Suprapubic skin (tissue), 3 donors: Measurements from ENCODE around the gene KCNG4.

Experiments
- CTCF ChIP-seq, 2 donors: fragments of 200-600 bp in 1 of 2; fragments of 450-650 bp in 1 of 2; sonication (generic) in 1 of 2; IDR thresholded peaks; one replicate each; pipeline ENCODE4 v1.5.1; 2016 to 2019; ENCODE audit warnings: antibody characterized with exemption in 2 of 2, mild to moderate bottlenecking in 1 of 2, moderate library complexity in 1 of 2
- POLR2A ChIP-seq, 2 donors: fragments of 450-650 bp; IDR thresholded peaks; one replicate each; pipeline ENCODE4 v1.6.1; 2017; ENCODE audit warnings: antibody characterized with exemption in 2 of 2, mild to moderate bottlenecking in 2 of 2, moderate library complexity in 2 of 2

- TF ChIP-seq CTCF (IDR thresholded peaks at IDR 0.05) (no peak), POLR2A (IDR thresholded peaks at IDR 0.05) (no peak)
Observed at GRCh38 chr16:84226026-84226425, 13.8 kb downstream of the KCNG4 start.
